Mucosa of rectum (tissue), 2 donors: ENCODE measurements around the gene MLPH.

ENCODE experiments used
- H3K27ac ChIP-seq, 2 donors: one replicate each; pipeline ENCODE4 v1.7.0; 2013; ENCODE audit warnings: inconsistent platforms in 2 of 2, low read depth in 2 of 2, low read length in 2 of 2
- H3K27me3 ChIP-seq, 2 donors: one replicate each; pipeline ENCODE4 v1.7.0; 2013; ENCODE audit warnings: low read length in 2 of 2; ENCODE audit not compliant: control insufficient read depth in 2 of 2, insufficient read depth in 2 of 2
- H3K36me3 ChIP-seq, 2 donors: one replicate each; pipeline ENCODE4 v1.7.0; 2013; ENCODE audit warnings: low read length in 2 of 2; ENCODE audit not compliant: control insufficient read depth in 2 of 2, insufficient read depth in 2 of 2
- H3K4me1 ChIP-seq, 2 donors: one replicate each; pipeline ENCODE4 v1.7.0; 2013; ENCODE audit warnings: low read length in 2 of 2, mild to moderate bottlenecking in 1 of 2; ENCODE audit not compliant: control insufficient read depth in 2 of 2, insufficient read depth in 2 of 2
- H3K4me3 ChIP-seq, 2 donors: one replicate each; pipeline ENCODE4 v1.7.0; 2013; ENCODE audit warnings: low read length in 2 of 2
- H3K9ac ChIP-seq, 2 donors: one replicate each; pipeline ENCODE4 v1.7.0; 2013; ENCODE audit warnings: low read length in 2 of 2, low read depth in 1 of 2, mild to moderate bottlenecking in 1 of 2
- H3K9me3 ChIP-seq, 2 donors: one replicate each; pipeline ENCODE4 v1.7.0; 2013; ENCODE audit warnings: low read length in 2 of 2; ENCODE audit not compliant: control insufficient read depth in 2 of 2
- donor health status: healthy.
- donor health status: Normal muscosa, but diverticular disease.

The MLPH gene

DNA sequence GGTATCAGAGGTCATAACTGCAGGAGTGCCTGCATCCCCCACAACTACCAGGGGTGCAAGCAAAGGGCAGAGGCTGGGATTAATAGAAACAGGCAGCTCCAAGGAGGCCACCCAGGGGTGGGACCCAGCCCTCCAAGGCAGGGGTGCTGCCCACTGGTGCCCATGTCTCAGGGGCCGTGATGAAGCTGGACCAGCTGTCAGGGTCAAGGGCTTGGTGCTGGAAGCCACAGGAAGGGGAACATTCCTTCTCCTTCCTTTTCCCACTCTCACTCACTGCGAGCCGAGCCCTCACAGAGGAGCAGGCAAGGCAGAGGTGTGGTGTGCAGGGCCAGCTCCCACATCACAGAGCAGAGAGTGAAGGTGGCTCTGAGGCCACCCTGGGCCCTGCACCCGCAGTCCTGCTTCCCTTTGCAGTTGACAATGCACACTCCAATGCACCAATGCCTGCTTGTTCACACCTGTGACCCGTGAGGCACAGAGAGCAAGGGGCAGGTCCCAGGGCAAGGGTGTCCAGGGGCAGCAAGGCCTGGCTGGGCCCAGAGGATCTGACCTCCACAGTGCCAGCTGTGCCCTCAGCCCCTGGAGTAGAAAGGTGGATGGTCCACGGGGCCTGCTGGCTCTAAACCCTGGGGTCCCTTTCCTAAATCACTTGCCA, 28.7 kb downstream of the MLPH start:
- H3K9ac ChIP-seq = no peak overlapping the region
- no peak overlapping the region for H3K4me3 ChIP-seq
- no peaks in the 10 kb centered on the region for H3K9me3 ChIP-seq
- H3K27me3 ChIP-seq = no peaks in the 10 kb centered on the region
- H3K4me1 ChIP-seq = peaks cover 2 to 3% of the 10 kb centered on the region in 2 donors
- peaks cover 4 to 31% of the 10 kb centered on the region in 2 donors for H3K36me3 ChIP-seq
- H3K27ac ChIP-seq = no peak overlapping the region

DNA sequence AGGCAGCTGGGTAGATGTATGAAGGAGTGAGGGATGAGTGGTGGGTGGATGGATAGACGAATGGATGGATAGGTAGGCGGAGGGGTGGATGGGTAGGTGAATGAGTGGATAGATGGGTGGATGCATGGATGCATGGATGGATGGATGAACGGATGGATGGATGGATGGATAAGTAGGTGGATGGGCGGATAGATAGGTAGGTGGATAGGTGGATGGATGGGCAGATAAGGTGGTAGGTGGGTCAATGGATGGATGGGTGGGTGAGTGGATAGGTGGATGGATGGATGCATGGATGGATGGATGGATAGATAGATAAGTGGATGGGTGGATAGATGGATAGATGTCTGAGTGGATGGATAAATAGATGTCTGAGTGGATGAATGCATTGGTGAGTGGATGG, 30.1 kb downstream of the MLPH start:
- Histone ChIP-seq H3K4me1 (peaks cover 0 to 3% of the 10 kb centered on the region in 2 donors), H3K9ac (no peak overlapping the region), H3K36me3 (peaks cover 3 to 22% of the 10 kb centered on the region in 2 donors), H3K9me3 (no peaks in the 10 kb centered on the region), H3K27ac (no peak overlapping the region), H3K4me3 (no peak overlapping the region), H3K27me3 (no peaks in the 10 kb centered on the region)

DNA sequence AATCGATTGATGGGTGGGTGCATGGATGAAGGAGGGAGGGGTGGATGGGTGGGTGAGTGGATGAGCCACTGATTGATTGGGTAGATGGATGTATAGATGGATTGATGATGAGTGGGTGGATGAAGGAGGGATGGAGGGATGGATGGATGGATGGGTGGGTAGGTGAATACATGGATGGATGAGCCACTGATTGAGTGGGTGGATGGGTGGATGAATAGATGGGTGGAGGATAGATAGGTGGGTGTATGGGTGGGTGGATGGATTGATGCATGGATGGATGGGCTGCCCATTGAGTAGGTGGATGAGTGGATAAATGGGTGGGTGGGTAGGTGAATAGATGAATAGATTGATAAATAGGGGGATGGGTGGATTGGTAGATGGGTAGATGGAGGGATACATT, 30.9 kb downstream of the MLPH start:
- peaks cover 3 to 20% of the 10 kb centered on the region in 2 donors for H3K36me3 ChIP-seq
- H3K9me3 ChIP-seq = no peaks in the 10 kb centered on the region
- no peaks in the 10 kb centered on the region for H3K4me1 ChIP-seq
- H3K27me3 ChIP-seq = no peaks in the 10 kb centered on the region
- H3K4me3 ChIP-seq = no peak overlapping the region
- no peak overlapping the region for H3K27ac ChIP-seq
- no peak overlapping the region for H3K9ac ChIP-seq

DNA sequence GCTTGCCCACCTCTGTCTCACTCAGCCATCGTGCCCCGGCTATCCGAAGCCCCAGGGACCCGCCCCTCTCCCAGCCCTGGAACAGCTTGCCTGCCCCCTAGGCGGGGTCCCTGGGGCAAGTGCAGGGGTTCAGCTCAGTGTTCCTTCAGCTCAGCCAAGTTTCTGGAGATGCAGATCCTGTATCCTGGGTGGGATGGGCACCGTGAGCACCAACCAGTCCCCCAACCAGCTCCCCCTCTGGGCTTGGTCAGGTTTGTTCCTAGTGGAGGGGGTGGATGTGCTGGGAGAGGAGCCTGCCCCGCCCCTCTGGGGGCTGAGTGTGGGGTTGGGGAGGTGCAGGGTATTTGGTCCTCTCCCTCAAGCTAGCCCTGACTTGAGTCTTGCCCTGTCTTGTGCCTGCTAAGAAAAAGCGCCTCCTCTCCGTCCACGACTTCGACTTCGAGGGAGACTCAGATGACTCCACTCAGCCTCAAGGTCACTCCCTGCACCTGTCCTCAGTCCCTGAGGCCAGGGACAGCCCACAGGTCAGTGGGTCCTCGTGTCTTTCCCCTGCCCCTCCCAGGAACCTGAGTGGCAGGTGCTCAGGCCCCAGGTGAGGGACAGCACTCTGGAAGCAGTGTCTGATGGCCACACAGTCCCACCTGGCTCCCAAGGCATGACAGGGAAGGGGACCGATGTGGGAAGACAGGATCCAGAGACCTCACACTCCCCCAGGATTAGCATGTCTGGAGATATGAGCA, 32.6 kb downstream of the MLPH start:
- Histone ChIP-seq H3K27me3 (no peaks in the 10 kb centered on the region), H3K9me3 (no peaks in the 10 kb centered on the region), H3K27ac (no peak overlapping the region), H3K36me3 (peaks cover 3 to 23% of the 10 kb centered on the region in 2 donors), H3K9ac (no peak overlapping the region), H3K4me1 (no peaks in the 10 kb centered on the region), H3K4me3 (no peak overlapping the region)

DNA sequence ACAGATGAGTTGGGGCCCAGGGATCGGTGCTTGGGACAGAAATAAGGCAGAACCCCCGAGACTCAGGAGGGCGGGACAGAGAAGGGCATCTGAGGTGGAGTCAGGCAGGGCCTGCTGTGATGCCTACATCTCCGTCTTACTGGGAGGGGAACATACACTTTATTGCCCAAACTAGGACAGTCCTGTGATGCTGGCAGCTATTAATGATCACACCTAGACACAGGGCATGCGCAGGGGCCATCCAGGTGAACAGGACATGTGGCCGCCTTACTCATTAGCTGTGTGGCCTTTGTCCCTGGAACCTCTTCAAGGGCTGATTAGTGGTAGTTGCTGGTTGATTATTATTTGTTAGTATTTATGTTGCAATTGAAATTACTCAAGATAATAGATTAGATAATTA, 33.2 kb downstream of the MLPH start:
- H3K27ac ChIP-seq = no peak overlapping the region
- H3K27me3 ChIP-seq = no peaks in the 10 kb centered on the region
- no peak overlapping the region for H3K9ac ChIP-seq
- no peaks in the 10 kb centered on the region for H3K9me3 ChIP-seq
- H3K36me3 ChIP-seq = peaks cover 3 to 24% of the 10 kb centered on the region in 2 donors
- H3K4me3 ChIP-seq = no peak overlapping the region
- H3K4me1 ChIP-seq = no peaks in the 10 kb centered on the region

DNA sequence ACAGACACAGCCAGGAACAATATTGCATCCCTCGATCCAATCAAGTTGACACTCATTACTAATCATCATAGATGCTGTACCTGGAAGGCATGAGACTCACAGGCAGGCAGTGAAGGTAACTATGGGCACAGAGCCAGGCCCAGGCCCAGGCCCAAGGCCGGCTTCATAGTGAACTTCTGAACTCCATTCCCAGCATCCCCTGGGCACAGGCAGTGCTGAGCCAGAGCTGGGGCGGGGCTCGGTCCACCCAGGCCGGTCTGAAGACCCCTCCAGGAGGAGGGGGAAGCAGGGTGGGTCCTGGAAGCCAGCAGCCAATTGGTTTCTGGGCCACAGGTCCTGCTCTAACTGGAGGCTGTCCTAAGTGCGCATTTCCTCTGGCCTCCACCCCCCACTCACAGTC, 37.6 kb downstream of the MLPH start:
- H3K9me3 ChIP-seq = no peaks in the 10 kb centered on the region
- peaks cover 16 to 31% of the 10 kb centered on the region in 2 donors for H3K36me3 ChIP-seq
- no peaks in the 10 kb centered on the region for H3K4me1 ChIP-seq
- H3K27ac ChIP-seq = no peak overlapping the region
- H3K9ac ChIP-seq = no peak overlapping the region
- H3K4me3 ChIP-seq = no peak overlapping the region
- H3K27me3 ChIP-seq = no peaks in the 10 kb centered on the region

DNA sequence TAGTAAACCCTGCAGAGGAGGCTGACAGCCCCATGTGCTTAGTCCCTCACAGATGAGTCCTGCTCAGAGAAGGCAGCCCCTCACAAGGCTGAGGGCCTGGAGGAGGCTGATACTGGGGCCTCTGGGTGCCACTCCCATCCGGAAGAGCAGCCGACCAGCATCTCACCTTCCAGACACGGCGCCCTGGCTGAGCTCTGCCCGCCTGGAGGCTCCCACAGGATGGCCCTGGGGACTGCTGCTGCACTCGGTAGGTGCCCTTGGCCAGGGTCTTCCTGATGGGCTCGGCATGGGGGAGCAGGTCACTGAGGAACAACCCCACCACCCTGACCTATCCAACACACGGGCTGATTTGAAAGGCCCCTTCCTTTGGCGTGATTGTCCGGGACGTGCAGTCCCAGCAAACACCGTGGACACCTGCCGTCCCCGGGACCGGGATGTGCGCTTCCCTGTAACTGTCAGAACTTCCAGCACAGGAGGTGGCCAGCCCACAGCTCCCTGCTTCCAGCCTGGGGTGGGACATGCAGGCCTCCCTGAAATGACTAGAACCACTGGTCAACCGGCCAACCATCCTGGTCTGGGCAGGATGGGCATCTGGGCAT, 38.6 kb downstream of the MLPH start:
- H3K27ac ChIP-seq = no peak overlapping the region
- no peaks in the 10 kb centered on the region for H3K27me3 ChIP-seq
- peaks cover 0 to 3% of the 10 kb centered on the region in 2 donors for H3K4me1 ChIP-seq
- H3K9ac ChIP-seq = no peak overlapping the region
- no peaks in the 10 kb centered on the region for H3K9me3 ChIP-seq
- H3K4me3 ChIP-seq = no peak overlapping the region
- peaks cover 16 to 31% of the 10 kb centered on the region in 2 donors for H3K36me3 ChIP-seq

DNA sequence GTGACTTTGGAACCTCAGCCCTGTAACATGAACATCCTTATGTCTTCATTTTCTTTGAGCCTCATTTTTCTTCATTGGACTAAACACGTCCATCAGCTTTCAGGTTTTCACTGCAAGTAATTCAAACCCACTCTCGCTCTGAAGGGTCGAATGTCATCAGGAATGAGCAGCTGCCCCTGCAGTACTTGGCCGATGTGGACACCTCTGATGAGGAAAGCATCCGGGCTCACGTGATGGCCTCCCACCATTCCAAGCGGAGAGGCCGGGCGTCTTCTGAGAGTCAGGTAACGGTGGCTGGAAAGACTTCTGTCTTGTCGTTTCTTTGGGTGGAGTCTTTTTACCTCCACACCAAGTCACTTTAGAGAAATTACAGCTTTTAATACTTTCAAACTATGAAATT, 40.2 kb downstream of the MLPH start:
- no peaks in the 10 kb centered on the region for H3K9me3 ChIP-seq
- H3K4me3 ChIP-seq = no peak overlapping the region
- no peak overlapping the region for H3K27ac ChIP-seq
- no peak overlapping the region for H3K9ac ChIP-seq
- H3K36me3 ChIP-seq = peaks cover 18 to 36% of the 10 kb centered on the region in 2 donors
- H3K4me1 ChIP-seq = peaks cover 0 to 3% of the 10 kb centered on the region in 2 donors
- H3K27me3 ChIP-seq = no peaks in the 10 kb centered on the region

DNA sequence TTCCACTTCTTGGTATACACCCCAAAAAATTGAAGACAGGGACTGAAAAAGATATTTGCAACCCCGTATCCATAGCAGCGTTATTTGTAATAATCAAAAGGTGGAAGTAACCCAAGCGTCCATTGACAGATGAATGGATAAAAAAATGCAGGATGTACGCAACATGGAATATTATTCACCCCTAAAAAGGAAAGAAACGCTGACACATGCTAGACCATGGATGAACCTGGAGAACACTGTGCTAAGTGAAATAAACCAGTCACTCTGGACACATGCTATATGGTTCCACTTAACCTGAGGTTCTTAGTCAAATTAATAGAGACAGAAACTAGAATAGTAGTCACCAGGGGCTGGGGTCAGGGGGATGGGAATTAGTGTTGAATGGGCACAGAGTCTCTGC, 40.7 kb downstream of the MLPH start:
- Histone ChIP-seq H3K9ac (no peak overlapping the region), H3K36me3 (peaks cover 18 to 37% of the 10 kb centered on the region in 2 donors), H3K27me3 (no peaks in the 10 kb centered on the region), H3K4me3 (no peak overlapping the region), H3K4me1 (peaks cover 0 to 3% of the 10 kb centered on the region in 2 donors), H3K27ac (no peak overlapping the region), H3K9me3 (no peaks in the 10 kb centered on the region)
